Vagina (tissue), 2 donors: Measurements from ENCODE around the gene APOA4.

Experiments used
- POLR2AphosphoS5 ChIP-seq, 2 donors: sonication (generic); formaldehyde crosslinking; IDR thresholded peaks; one replicate each; pipeline ENCODE4 v1.9.0; 2017; ENCODE audit warnings: antibody characterized with exemption in 2 of 2, mild to moderate bottlenecking in 2 of 2, low read depth in 1 of 2; ENCODE audit not compliant: insufficient read depth in 1 of 2
- TF ChIP-seq, protein P1 (sequence below), 3 experiments: fragments of 450-650 bp in 2 of 3; fragments of 200-600 bp in 1 of 3; sonication (generic) in 1 of 3; IDR thresholded peaks; one replicate each; pipeline ENCODE4 v1.5.1; 2017 to 2019; ENCODE audit warnings: antibody characterized with exemption in 3 of 3, mild to moderate bottlenecking in 2 of 3, moderate library complexity in 2 of 3

DNA sequence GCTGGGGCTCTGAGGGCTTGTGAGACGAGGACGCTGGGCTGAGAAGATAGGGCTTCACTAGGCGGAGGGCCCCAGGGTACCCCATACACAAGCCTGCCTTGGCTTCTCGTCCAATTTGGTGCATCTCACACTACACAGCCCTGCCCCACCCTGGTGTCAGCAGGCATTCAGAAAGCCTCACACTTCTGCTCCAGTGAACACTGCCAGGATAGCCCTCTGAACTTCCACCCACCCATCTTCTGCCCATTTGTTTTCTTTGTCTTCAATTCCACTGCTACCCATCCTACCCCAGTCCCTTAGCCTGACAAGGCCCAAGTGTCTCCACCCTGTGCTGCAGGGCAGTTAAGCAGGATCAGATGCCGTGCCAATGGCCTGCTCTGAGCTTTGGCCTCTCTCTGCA, 48.4 kb downstream of the APOA4 start:
- no peak for TF ChIP-seq POLR2AphosphoS5 (IDR thresholded peaks at IDR 0.05; ENCODE audit: insufficient read depth in 1 of 2, low read depth in 1 of 2)
- TF ChIP-seq, protein P1, sequence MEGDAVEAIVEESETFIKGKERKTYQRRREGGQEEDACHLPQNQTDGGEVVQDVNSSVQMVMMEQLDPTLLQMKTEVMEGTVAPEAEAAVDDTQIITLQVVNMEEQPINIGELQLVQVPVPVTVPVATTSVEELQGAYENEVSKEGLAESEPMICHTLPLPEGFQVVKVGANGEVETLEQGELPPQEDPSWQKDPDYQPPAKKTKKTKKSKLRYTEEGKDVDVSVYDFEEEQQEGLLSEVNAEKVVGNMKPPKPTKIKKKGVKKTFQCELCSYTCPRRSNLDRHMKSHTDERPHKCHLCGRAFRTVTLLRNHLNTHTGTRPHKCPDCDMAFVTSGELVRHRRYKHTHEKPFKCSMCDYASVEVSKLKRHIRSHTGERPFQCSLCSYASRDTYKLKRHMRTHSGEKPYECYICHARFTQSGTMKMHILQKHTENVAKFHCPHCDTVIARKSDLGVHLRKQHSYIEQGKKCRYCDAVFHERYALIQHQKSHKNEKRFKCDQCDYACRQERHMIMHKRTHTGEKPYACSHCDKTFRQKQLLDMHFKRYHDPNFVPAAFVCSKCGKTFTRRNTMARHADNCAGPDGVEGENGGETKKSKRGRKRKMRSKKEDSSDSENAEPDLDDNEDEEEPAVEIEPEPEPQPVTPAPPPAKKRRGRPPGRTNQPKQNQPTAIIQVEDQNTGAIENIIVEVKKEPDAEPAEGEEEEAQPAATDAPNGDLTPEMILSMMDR (IDR thresholded peaks at IDR 0.05), result no peak
